K562 (cell line): ENCODE measurements around the gene ANKFN1. TPM values are rescaled to one million over a fixed set of nuclear protein-coding genes. Genes with fewer than 3 reads are reported as not detected.
A peak's percentile ranks its signal among the peaks of the same experiment; 100 is the strongest.

Source experiments
- ATAC-seq: fragments of 200-7000 bp; cut with Tn5 transposase; 3 replicates; pipeline ENCODE4 v1.9.1; 2020; ENCODE audit warnings: moderate library complexity
- BruUV-seq: library from RNA; stranded (reverse); fragments of 400-500 nt; replicated peaks from 2 replicates; lab custom pipeline; 2021; lab: Mats Ljungman, UMichigan
- CTCF ChIA-PET: fragments of 300-600 bp; formaldehyde crosslinking; extraction: SDS; loops from one replicate; lab custom pipeline; 2021; ENCODE audit warnings: low intra/inter-chr PET ratio; lab: Yijun Ruan, JAX
- POLR2A ChIA-PET: fragments of 300-600, 350-650 bp; sonication (Branson Sonifier 250); formaldehyde crosslinking; extraction: SDS; loops from one replicate; lab custom pipeline; 2021; ENCODE audit warnings: antibody characterized with exemption, inconsistent platforms; lab: Yijun Ruan, JAX
- DNase-seq, 4 experiments: peaks; one replicate each; pipeline versions ENCODE4 v3.0.0 to v3.0.0-alpha.2; 2011 to 2018; ENCODE audit warnings: low spot score in 3 of 4, mixed read lengths in 3 of 4; ENCODE audit errors: extremely low read depth in 1 of 4
- FAIRE-seq: peaks from 2 replicates; lab custom pipeline; 2011; peaks lifted over from hg19 to GRCh38; lab: Jason Lieb, UNC
- H2AFZ ChIP-seq: 2 replicates; pipeline ENCODE4 v1.6.0; 2011; ENCODE audit warnings: low read depth, low read length, control low read depth, inconsistent platforms
- H3K27ac ChIP-seq: fragments of 200-600 bp; 3 replicates; pipeline ENCODE4 v1.8.0; 2011; ENCODE audit warnings: low read depth, mild to moderate bottlenecking, control low read depth, inconsistent platforms, low read length, moderate library complexity, mixed read lengths; ENCODE audit errors: extremely low read depth
- H3K27me3 ChIP-seq, 2 experiments: fragments of 300-600 bp in 1 of 2; 2 replicates in 1 of 2; 3 replicates in 1 of 2; pipeline versions ENCODE4 v1.6.0 to v1.8.0; 2011; ENCODE audit warnings: inconsistent platforms in 2 of 2, low read length in 2 of 2, mild to moderate bottlenecking in 1 of 2, mixed read lengths in 1 of 2, moderate library complexity in 1 of 2; ENCODE audit not compliant: control insufficient read depth in 2 of 2, insufficient read depth in 2 of 2
- H3K36me3 ChIP-seq: fragments of 300-600 bp; 3 replicates; pipeline ENCODE4 v1.8.0; 2011; ENCODE audit warnings: mild to moderate bottlenecking, low read length, inconsistent platforms; ENCODE audit not compliant: control insufficient read depth, insufficient read depth
- H3K4me1 ChIP-seq, 2 experiments: fragments of 200-600 bp in 1 of 2; replicated peaks in 1 of 2; 2 replicates in 1 of 2; 3 replicates in 1 of 2; pipeline versions ENCODE4 v1.5.1 to v1.8.0; 2011; ENCODE audit warnings: inconsistent platforms in 2 of 2, low read length in 2 of 2, mild to moderate bottlenecking in 1 of 2, mixed read lengths in 1 of 2, moderate library complexity in 1 of 2; ENCODE audit not compliant: control insufficient read depth in 2 of 2, insufficient read depth in 2 of 2
- H3K4me2 ChIP-seq: 2 replicates; pipeline ENCODE4 v1.6.1; 2011; ENCODE audit warnings: low read length, control low read depth, inconsistent platforms, mixed read lengths; ENCODE audit not compliant: insufficient read depth
- H3K4me3 ChIP-seq: fragments of 200-600 bp; sonication (generic), shearing (Covaris generic); 2 replicates; pipeline ENCODE4 v1.5.1; 2016; ENCODE audit warnings: control low read depth, inconsistent platforms
- H3K79me2 ChIP-seq: fragments of 200-600 bp; 3 replicates; pipeline ENCODE4 v1.8.0; 2011; ENCODE audit warnings: low read length, inconsistent platforms; ENCODE audit not compliant: control insufficient read depth, insufficient read depth
- H3K9ac ChIP-seq, 2 experiments: 2 replicates each; pipeline versions ENCODE4 v1.6.0 to v1.6.1; 2011; ENCODE audit warnings: low read depth in 2 of 2, low read length in 2 of 2, control low read depth in 1 of 2, inconsistent platforms in 1 of 2, mild to moderate bottlenecking in 1 of 2, mixed read lengths in 1 of 2; ENCODE audit not compliant: insufficient read depth in 1 of 2
- H3K9me1 ChIP-seq: one replicate; pipeline ENCODE4 v1.6.0; 2011; ENCODE audit warnings: inconsistent platforms, mild to moderate bottlenecking, low read length, moderate library complexity; ENCODE audit not compliant: control insufficient read depth, insufficient read depth
- H3K9me3 ChIP-seq: replicated peaks from 2 replicates; pipeline ENCODE4 v1.5.1; 2011; ENCODE audit warnings: low read depth, low read length, inconsistent platforms; ENCODE audit not compliant: control insufficient read depth, insufficient read depth
- H4K20me1 ChIP-seq: replicated peaks from 2 replicates; pipeline ENCODE4 v1.6.1; 2011; ENCODE audit warnings: low read length, inconsistent platforms, mixed read lengths; ENCODE audit not compliant: control insufficient read depth, insufficient read depth
- BCOR ChIP-seq: fragments of 450-650 bp; IDR thresholded peaks from 2 replicates; pipeline ENCODE4 v1.6.1; 2016
- BMI1 ChIP-seq: fragments of 150-350 bp; IDR thresholded peaks from 2 replicates; pipeline ENCODE4 v1.6.1; 2014; ENCODE audit warnings: low read length
- BRD9 ChIP-seq: fragments of 450-650 bp; IDR thresholded peaks from 2 replicates; pipeline ENCODE4 v1.6.1; 2018; ENCODE audit warnings: low read depth; ENCODE audit not compliant: partially characterized antibody
- FUS ChIP-seq: fragments of 200-400 bp; formaldehyde crosslinking; optimal IDR thresholded peaks from 2 replicates; pipeline ENCODE3; 2017; ENCODE audit warnings: low read depth, low read length
- GABPA ChIP-seq: fragments of 200-800 bp; sonication (Bioruptor generic); conservative IDR thresholded peaks from 2 replicates; pipeline ENCODE4 v1.6.1; 2016; ENCODE audit warnings: low read depth, missing genetic modification characterization, missing compliant biosample characterization
- KHSRP ChIP-seq: fragments of 450-650 bp; IDR thresholded peaks from 2 replicates; pipeline ENCODE4 v1.6.1; 2017
- KLF16 ChIP-seq: IDR thresholded peaks from 2 replicates; pipeline ENCODE4 v1.6.1; 2016; ENCODE audit warnings: antibody characterized with exemption
- MAFG ChIP-seq: fragments of 450-650 bp; conservative IDR thresholded peaks from 2 replicates; pipeline ENCODE4 v1.6.1; 2016; ENCODE audit warnings: missing genetic modification characterization, missing compliant biosample characterization
- NEUROD1 ChIP-seq: fragments of 150-350 bp; IDR thresholded peaks from 2 replicates; pipeline ENCODE4 v1.6.1; 2014; ENCODE audit warnings: borderline replicate concordance, low read length, low read depth; ENCODE audit not compliant: partially characterized antibody
- NFE2 ChIP-seq: IDR thresholded peaks from 2 replicates; pipeline ENCODE4 v1.6.1; 2014; ENCODE audit warnings: antibody characterized with exemption, low read depth
- NR2C2 ChIP-seq, 2 experiments: fragments of 200-800 bp in 1 of 2; sonication (Bioruptor generic) in 1 of 2; sonication (generic) in 1 of 2; formaldehyde crosslinking in 1 of 2; IDR thresholded peaks; 2 replicates each; pipeline versions ENCODE4 v1.6.1 to v1.8.0; 2016 to 2022; ENCODE audit warnings: mild to moderate bottlenecking in 1 of 2, missing compliant biosample characterization in 1 of 2, missing genetic modification characterization in 1 of 2, missing genetic modification reagents in 1 of 2
- PTTG1 ChIP-seq: fragments of 450-650 bp; IDR thresholded peaks from 2 replicates; pipeline ENCODE4 v1.6.1; 2016; ENCODE audit warnings: low read depth, mild to moderate bottlenecking, missing genetic modification characterization, missing compliant biosample characterization
- SMAD4 ChIP-seq: fragments of 250-450 bp; sonication (Bioruptor Pico); conservative IDR thresholded peaks from 2 replicates; pipeline ENCODE4 v1.8.0; 2021; ENCODE audit warnings: inconsistent platforms, mild to moderate bottlenecking, moderate library complexity
- ZNF347 ChIP-seq: fragments of 450-650 bp; formaldehyde crosslinking; IDR thresholded peaks from 2 replicates; pipeline ENCODE4 v1.4.0; 2020; ENCODE audit warnings: low read depth, mild to moderate bottlenecking, moderate library complexity
- WGBS: fragments of 100-300 bp; shearing (Covaris generic); methylation state at CpG from one replicate; pipeline ENCODE4 v1.1.6; 2016; ENCODE audit warnings: low coverage, mixed read lengths; ENCODE audit not compliant: insufficient coverage; ENCODE audit errors: missing lambda C conversion rate; 5-methylcytosine and 5-hydroxymethylcytosine counted together
- in situ Hi-C: fragments of 300-500 bp; cut with MboI; formaldehyde crosslinking; loops from 4 replicates; pipeline ENCODE4 v1.15.0; 2018; ENCODE audit warnings: inconsistent platforms, mixed read lengths
- intact Hi-C: fragments of 100-400 bp; cut with micrococcal nuclease; formaldehyde crosslinking; loops from 2 replicates; pipeline ENCODE4 v1.14.2; 2022
- polyA plus RNA-seq, 8 experiments: library from polyadenylated mRNA; depleted of rRNA in 4 of 8; stranded (reverse) in 5 of 8; unstranded in 3 of 8; fragments of >200 nt; fragmentation: Nextera tagmentation in 2 of 8; fragmentation: Illumina TruSeq in 1 of 8; extraction: Ambion mirVana in 2 of 8; extraction: Trizol in 1 of 8; gene quantifications; 2 replicates each; pipeline versions ENCODE4 v1.2.1 to v1.2.3, GENCODE V29; 2011 to 2014; ENCODE audit warnings: inconsistent platforms in 1 of 8, missing spikeins in 1 of 8
- total RNA-seq, 7 experiments: library from RNA; depleted of rRNA in 6 of 7; stranded (reverse); fragments of >200 nt in 6 of 7; fragmentation: Illumina TruSeq in 2 of 7; extraction: Trizol in 2 of 7; gene quantifications; 2 replicates each; pipeline versions ENCODE4 v1.2.1 to v1.2.3, GENCODE V29; 2011 to 2021; ENCODE audit warnings: low replicate concordance in 1 of 7
- TF ChIP-seq, protein P1 (sequence below): fragments of 450-650 bp; conservative IDR thresholded peaks from 2 replicates; pipeline ENCODE4 v1.6.1; 2016; ENCODE audit warnings: missing genetic modification characterization, low read depth, mild to moderate bottlenecking, missing compliant biosample characterization, moderate library complexity
- TF ChIP-seq, protein P2 (sequence below), 2 experiments: fragments of 200-800 bp in 1 of 2; sonication (Bioruptor generic) in 1 of 2; sonication (generic) in 1 of 2; formaldehyde crosslinking in 1 of 2; IDR thresholded peaks in 1 of 2; conservative IDR thresholded peaks in 1 of 2; 2 replicates each; pipeline versions ENCODE4 v1.5.0 to v1.6.1; 2016 to 2020; ENCODE audit warnings: missing compliant biosample characterization in 1 of 2, missing genetic modification characterization in 1 of 2, missing genetic modification reagents in 1 of 2

The ANKFN1 gene
- total and polyA plus RNA-seq, 9 of the 15 experiments (the other 6 are each of a cell fraction or from before 2014, with no cell fraction given), result 0.04 to 0.39 (median 0.15) TPM; not detected in 1

DNA sequence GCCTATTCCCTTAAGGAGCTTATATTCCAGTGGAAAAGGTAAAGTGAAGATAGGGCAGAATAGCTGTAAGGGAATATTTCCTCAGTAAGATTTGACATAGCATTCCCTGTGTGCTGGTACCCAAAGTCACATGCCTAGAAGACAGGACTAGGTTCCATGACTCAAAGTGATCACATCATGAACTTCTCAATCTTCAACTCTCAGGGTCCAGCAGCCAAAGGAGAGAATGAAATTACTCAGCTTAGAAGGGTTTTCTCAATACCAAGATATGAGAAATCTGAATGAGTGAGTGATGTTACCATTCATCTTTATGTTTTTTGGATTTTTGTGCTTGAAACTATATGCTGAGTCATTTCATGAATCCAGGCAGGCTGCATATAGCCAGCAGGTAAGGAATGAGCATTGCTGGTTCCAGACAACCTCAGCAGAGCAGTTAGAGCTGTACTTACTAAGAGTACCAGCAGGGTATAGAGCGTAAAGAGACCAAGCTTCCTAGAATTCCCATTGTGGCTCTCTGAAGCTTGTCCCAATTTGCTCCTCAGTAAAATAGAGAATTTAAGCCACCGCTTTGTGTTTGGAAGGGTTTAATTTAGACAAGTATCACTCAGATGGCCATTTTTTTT is 91.1 kb downstream of the ANKFN1 start:
- FAIRE-seq (no peak), DNase-seq (no peak), ATAC-seq (no peak)
- H3K4me1 ChIP-seq, result no peaks in the 10 kb centered on the region
- CTCF ChIA-PET, result no interaction called here
- BruUV-seq, result no TSS peak
- H3K79me2 ChIP-seq, result no peaks in the 10 kb centered on the region
- TF ChIP-seq NFE2 (0 out of 2 replicates have a peak, but pooled peaks have one; percentile 31), NR2C2 (CRISPR knock-in tag; IDR thresholded peaks at IDR 0.05) (no peak), NR2C2 (tag; IDR thresholded peaks at IDR 0.05) (no peak), MAFG (peak; percentile 31), BMI1 (no peak), ZNF347 (CRISPR knock-in tag) (no peak), KLF16 (no peak), FUS (no peak), BRD9 (no peak), KHSRP (no peak), NEUROD1 (no peak), GABPA (tag) (no peak), PTTG1 (tag) (no peak), SMAD4 (CRISPR knock-in tag) (no peak), BCOR (no peak)
- TF ChIP-seq, protein P1, sequence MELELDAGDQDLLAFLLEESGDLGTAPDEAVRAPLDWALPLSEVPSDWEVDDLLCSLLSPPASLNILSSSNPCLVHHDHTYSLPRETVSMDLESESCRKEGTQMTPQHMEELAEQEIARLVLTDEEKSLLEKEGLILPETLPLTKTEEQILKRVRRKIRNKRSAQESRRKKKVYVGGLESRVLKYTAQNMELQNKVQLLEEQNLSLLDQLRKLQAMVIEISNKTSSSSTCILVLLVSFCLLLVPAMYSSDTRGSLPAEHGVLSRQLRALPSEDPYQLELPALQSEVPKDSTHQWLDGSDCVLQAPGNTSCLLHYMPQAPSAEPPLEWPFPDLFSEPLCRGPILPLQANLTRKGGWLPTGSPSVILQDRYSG (tag), result no peak
- TF ChIP-seq, protein P2, sequence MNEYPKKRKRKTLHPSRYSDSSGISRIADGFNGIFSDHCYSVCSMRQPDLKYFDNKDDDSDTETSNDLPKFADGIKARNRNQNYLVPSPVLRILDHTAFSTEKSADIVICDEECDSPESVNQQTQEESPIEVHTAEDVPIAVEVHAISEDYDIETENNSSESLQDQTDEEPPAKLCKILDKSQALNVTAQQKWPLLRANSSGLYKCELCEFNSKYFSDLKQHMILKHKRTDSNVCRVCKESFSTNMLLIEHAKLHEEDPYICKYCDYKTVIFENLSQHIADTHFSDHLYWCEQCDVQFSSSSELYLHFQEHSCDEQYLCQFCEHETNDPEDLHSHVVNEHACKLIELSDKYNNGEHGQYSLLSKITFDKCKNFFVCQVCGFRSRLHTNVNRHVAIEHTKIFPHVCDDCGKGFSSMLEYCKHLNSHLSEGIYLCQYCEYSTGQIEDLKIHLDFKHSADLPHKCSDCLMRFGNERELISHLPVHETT (CRISPR knock-in tag; conservative IDR thresholded peaks at IDR 0.05 in 1 of 2, IDR thresholded peaks at IDR 0.05 in 1 of 2), result no peak
- H3K9me1 ChIP-seq, result no peaks in the 10 kb centered on the region
- H4K20me1 ChIP-seq, result no peaks in the 10 kb centered on the region
- H3K27ac ChIP-seq, result no peak overlapping the region
- no peak overlapping the region for H3K9ac ChIP-seq
- POLR2A ChIA-PET, result interaction anchor here (0.7 kb wide), 1 partner anchor 24 kb away, joined by 3 read pairs; no protein-coding TSS in a partner anchor
- intact Hi-C loops (no loop called here), in situ Hi-C loops (no loop called here)
- H2AFZ ChIP-seq, result no peak overlapping the region
- no peaks in the 10 kb centered on the region for H3K9me3 ChIP-seq
- no peak overlapping the region for H3K4me3 ChIP-seq
- no peak overlapping the region for H3K4me2 ChIP-seq
- H3K36me3 ChIP-seq, result no peaks in the 10 kb centered on the region
- WGBS, result 0% methylated on average over 2 of the region's 2 CpGs
- H3K27me3 ChIP-seq, result no peaks in the 10 kb centered on the region
